GM12865 (cell line): Measurements from ENCODE around the gene TNS4.

Experiments
- DNase-seq: peaks from one replicate; pipeline ENCODE4 v3.0.0; 2010; ENCODE audit warnings: low read depth
- H3K4me3 ChIP-seq: 2 replicates; pipeline ENCODE4 v1.5.1; 2011; ENCODE audit warnings: mild to moderate bottlenecking, low read depth, low read length, control low read depth
- CTCF ChIP-seq: IDR thresholded peaks from 2 replicates; pipeline ENCODE4 v1.5.1; 2011; ENCODE audit warnings: low read length, control low read depth, low read depth, inconsistent platforms; ENCODE audit not compliant: insufficient read depth; ENCODE audit errors: missing control alignments

TNS4 gene

GRCh38 chr17:40515011-40515410, 13.6 kb upstream of the TNS4 start:
- DNase-seq, result no peak
- TF ChIP-seq CTCF, result no peak
- no peak overlapping the region for H3K4me3 ChIP-seq

- no peak for DNase-seq
- TF ChIP-seq CTCF, result no peak
- H3K4me3 ChIP-seq, result no peak overlapping the region
These were observed 12.8 kb upstream of the TNS4 start for GRCh38 chr17:40514013-40514875.

GRCh38 chr17:40511667-40512220, 10.3 kb upstream of the TNS4 start:
- no peak overlapping the region for H3K4me3 ChIP-seq
- no peak for DNase-seq
- TF ChIP-seq CTCF, result no peak

- DNase-seq, result no peak
- no peak for TF ChIP-seq CTCF
- no peak overlapping the region for H3K4me3 ChIP-seq
These were observed 9.7 kb upstream of the TNS4 start for GRCh38 chr17:40511136-40511535.

- DNase-seq, result no peak
- H3K4me3 ChIP-seq, result no peak overlapping the region
- no peak for TF ChIP-seq CTCF
These were observed 8.9 kb upstream of the TNS4 start for GRCh38 chr17:40510328-40510648.

GRCh38 chr17:40509626-40510327, 8.4 kb upstream of the TNS4 start:
- H3K4me3 ChIP-seq, result no peak overlapping the region
- no peak for TF ChIP-seq CTCF
- DNase-seq, result no peak
